Endothelial cell of hepatic sinusoid (primary cell): ENCODE results near the gene ARMC2.
"Not testable (repeated sequence)": the region's sequence is repeated elsewhere in the genome, so short reads cannot be mapped to it uniquely, and the experiment has no call there.

Experiments
- in situ Hi-C: cut with HindIII; loops from 2 replicates; pipeline ENCODE4 v1.10.0; 2017; ENCODE audit warnings: low sequenced_read_pairs

Gene ARMC2

GRCh38 chr6:108832738-108833137 is 15.5 kb upstream of the ARMC2 start:
- in situ Hi-C loops, result loop anchor here (25.0 kb wide), 1 partner anchor 295 kb away; no protein-coding TSS in a partner anchor

GRCh38 chr6:108835218-108835850 is 12.9 kb upstream of the ARMC2 start:
- in situ Hi-C loops, result loop anchor here (5.0 to 25.0 kb wide), 2 partner anchors 33 to 298 kb away; no protein-coding TSS in a partner anchor

DNA sequence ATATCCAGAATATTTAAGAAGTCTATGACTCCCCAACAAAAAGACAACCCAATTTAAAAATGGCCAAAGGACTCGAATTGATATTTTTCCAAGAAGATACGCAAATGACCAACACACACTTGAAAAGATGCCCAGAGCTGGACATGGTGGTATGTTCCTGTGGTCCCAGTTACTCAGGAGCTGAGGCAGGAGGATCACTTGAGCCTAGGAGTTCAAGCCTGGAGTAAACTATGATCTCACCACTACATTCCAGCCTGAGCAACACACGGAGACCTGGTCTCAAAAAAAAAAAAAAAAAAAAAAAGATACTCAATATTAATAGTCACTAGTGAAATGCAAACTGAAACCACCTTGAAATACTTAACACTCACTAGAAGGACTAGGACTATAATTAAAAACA is 12.2 kb upstream of the ARMC2 start:
- in situ Hi-C loops, result loop anchor here (5.0 to 25.0 kb wide), 2 partner anchors 34 to 299 kb away; no protein-coding TSS in a partner anchor

DNA sequence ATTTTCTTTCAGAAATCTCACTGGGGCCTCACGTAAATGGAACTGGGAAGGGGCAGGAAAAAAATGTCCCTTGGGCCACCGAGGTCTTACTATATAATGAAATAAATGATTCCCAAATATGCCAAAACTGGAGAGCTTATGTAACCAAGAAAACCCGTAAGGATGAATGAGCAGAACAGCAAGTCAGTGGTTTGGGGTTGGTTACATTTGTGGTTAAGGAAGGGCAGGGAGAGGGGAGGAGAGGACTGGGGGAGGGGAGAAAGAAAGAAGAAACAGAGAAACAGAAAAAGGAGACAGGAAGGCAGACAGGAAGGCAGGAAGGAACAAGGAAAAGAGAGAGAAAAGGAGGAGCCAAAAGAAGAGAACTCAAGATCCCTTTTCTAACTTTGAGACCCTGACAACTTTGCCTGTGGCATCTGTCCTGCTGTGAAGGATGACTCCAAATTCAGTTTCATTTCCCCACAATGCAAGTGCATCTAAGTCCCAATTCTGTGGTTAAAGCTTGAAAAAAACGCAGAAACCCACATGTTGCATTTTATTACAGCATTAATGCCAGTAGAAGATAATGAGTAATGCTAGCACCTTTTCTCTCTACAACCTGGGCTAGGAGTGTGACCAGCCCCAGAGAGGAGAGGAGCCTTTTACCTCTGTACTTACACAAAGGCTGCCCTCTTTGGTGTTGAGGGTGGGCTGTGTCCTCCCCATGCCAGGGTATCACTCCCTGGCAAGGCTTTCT is 10.8 kb upstream of the ARMC2 start:
- in situ Hi-C loops, result loop anchor here (5.0 to 25.0 kb wide), 2 partner anchors 35 to 300 kb away; no protein-coding TSS in a partner anchor

GRCh38 chr6:108838101-108838717 is 10.0 kb upstream of the ARMC2 start:
- in situ Hi-C loops, result loop anchor here (5.0 to 25.0 kb wide), 2 partner anchors 36 to 301 kb away; no protein-coding TSS in a partner anchor

GRCh38 chr6:108839083-108839642 is 9.1 kb upstream of the ARMC2 start:
- in situ Hi-C loops, result loop anchor here (5.0 to 25.0 kb wide), 2 partner anchors 37 to 302 kb away; no protein-coding TSS in a partner anchor

DNA sequence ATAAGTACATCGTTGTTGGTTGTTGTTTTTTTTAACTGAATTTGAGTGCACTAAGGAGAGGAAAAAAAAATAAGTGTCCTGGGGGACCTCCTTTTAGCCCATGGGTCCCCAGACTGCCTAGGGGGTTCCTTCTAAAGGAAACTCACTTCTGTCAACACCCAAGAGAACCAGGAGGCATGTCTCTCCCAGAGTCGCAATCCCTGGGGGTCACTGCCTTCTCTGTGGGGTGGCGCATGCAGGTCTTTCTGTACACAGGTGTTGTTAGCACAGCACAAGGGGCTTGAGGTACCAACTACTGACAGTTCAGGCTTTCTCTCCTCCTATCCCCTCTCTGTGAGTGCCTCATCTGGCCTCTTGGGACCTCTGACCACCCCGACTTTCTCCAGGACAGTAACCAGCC is 7.3 kb upstream of the ARMC2 start:
- in situ Hi-C loops, result loop anchor here (25.0 kb wide), 1 partner anchor 304 kb away; no protein-coding TSS in a partner anchor

- in situ Hi-C loops, result loop anchor here (25.0 kb wide), 1 partner anchor 304 kb away; no protein-coding TSS in a partner anchor
Measured at GRCh38 chr6:108841377-108841855, 6.8 kb upstream of the ARMC2 start.

DNA sequence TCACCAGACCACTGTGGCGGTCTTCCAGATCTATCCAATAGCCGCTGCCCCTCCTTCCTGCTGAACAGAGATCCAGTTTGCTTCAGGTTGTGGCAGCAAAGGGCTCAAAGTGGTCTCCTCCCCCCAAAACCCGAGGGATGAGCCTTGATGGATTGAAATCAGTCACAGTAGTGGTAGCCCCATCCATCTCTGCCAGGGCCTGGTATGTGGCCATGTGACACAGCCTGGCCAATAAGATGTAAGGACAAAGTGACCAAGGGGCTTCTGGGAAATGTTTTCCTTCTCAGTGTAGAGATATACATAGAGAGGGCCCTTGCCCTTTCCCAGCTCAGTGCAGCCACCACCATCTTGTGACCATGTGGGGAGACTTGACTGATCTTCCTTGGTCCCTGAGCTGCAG is 4.1 kb upstream of the ARMC2 start:
- in situ Hi-C loops, result loop anchor here (25.0 kb wide), 1 partner anchor 307 kb away; no protein-coding TSS in a partner anchor

DNA sequence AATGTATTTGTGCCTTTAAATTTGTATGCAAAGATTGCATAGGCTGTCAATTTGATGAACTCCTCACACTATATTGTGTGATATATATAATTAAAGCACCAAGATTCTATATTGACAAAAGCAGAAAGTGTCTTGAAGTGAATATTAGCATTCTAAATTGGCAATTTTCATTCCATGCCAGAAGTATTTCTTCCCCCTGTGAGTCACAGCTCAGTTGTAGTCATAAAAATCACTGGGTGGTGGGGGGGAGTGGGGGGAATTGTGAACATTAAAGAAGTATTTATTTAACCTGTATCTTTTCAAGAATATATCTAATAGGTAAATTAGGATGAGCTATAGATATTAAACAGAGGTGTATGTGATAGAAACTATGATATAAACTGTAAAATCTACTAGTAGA is 3.1 kb upstream of the ARMC2 start:
- in situ Hi-C loops, result loop anchor here (5.0 to 25.0 kb wide), 2 partner anchors 63 to 308 kb away; no protein-coding TSS in a partner anchor

DNA sequence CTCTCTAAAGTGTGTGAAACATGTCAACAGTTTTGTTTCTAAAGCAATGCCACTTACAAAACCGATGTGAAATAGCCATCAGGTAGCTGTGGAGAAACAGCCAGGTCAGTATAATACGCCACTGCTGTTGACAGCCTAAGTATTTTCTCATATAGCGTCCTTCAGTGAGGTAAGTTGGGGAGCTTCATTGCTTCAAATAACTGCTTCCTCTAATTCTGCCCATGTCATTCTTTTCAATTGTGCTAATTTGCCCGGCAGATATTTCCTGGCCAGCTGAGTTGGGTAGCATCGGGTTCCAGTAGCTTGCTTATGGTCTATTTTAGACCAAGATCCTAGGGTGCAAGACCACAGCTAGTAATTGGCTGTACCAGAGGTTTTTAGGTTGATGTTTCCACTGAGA is 2.1 kb upstream of the ARMC2 start:
- in situ Hi-C loops, result loop anchor here (5.0 to 25.0 kb wide), 2 partner anchors 64 to 309 kb away; no protein-coding TSS in a partner anchor

- in situ Hi-C loops, result loop anchor here (5.0 to 25.0 kb wide), 2 partner anchors 64 to 309 kb away; no protein-coding TSS in a partner anchor
Measured at GRCh38 chr6:108846628-108847027, 1.6 kb upstream of the ARMC2 start.

- in situ Hi-C loops, result loop anchor here (5.0 to 25.0 kb wide), 2 partner anchors 65 to 310 kb away; no protein-coding TSS in a partner anchor
Measured at GRCh38 chr6:108847738-108848115, 495 bp upstream of the ARMC2 start.

- in situ Hi-C loops, result no loop called here
Measured at GRCh38 chr6:108850669-108851465, 2.6 kb downstream of the ARMC2 start.

DNA sequence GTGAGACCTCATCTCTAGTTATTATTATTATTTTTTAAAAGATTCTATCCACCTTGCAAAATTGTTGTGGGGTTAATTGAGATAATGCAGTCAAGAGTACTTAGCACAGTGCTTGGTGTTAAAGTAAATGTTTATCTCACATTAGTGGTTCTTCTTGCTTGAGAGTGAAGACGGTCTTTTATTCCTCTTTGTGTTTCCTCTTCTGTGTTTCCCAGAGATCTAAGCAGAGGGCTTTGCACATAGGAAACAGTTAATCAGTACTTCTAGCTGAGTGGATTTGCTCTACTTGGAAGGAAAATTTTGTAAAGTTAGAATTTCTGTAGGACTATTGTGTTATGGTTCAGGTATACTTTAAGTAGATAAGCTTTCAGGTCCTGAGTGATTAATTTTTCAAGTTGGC is 3.5 kb downstream of the ARMC2 start:
- in situ Hi-C loops, result no loop called here

DNA sequence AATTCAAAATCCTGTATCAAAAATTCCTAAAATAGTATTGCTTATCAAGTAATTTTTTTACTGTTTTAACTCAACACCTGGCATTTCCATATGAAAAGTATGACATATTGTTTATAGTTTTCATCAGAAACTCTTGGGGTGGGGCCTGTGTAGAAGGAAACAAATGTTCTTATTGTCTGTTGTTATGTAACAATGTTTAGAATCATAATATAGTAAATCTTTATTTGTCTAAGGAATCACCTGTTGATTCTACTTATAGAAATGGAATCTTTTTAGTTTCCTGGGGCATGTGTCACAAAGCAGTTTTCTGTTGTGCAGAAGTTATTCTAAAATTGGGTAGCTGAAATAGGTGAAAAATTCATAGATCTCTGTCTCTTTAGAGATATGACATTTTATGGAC is 4.9 kb downstream of the ARMC2 start:
- in situ Hi-C loops, result no loop called here

- in situ Hi-C loops, result no loop called here
Measured at GRCh38 chr6:108862479-108863191, 14.4 kb downstream of the ARMC2 start.

GRCh38 chr6:108865751-108866286 is 17.6 kb downstream of the ARMC2 start:
- in situ Hi-C loops, result not testable (repeated sequence)

- in situ Hi-C loops, result no loop called here
Measured at GRCh38 chr6:108866798-108867197, 18.6 kb downstream of the ARMC2 start.
